KBM-7 (cell line): Measurements from ENCODE around the gene NHLH1.
"Not testable (repeated sequence)": the region's sequence is repeated elsewhere in the genome, so short reads cannot be mapped to it uniquely, and the experiment has no call there.

Source experiments
- DNase-seq: peaks from one replicate; pipeline ENCODE4 v3.0.0-alpha.2; 2015
- in situ Hi-C: fragments of 300-500 bp; cut with MboI; formaldehyde crosslinking; loops from 2 replicates; pipeline ENCODE4 v1.14.3; 2020; ENCODE audit warnings: low sequenced_read_pairs, low pct_unique_long_range_greater_than_20kb, mixed read lengths

NHLH1 gene

DNA sequence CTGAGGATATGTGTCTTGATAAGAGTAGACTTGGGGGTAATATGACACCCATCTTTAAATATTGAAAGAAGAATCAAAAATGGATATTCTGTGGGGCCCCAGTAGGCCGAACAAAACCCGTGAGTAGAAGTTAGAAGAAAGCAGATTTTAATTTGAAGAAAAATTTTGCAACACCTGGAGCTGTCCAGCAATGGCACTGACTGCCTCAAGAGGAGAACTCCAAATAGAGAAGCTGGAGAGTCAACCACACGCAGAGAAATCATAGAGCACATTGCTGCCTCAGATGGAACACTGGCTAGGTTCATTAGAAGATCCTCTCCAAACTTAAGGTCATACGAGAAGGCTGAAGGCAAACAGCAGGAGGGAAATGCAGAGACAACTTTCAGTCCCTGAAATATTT lies 6.8 kb downstream of the NHLH1 start:
- DNase-seq = no peak
- in situ Hi-C loops = no loop called here

DNA sequence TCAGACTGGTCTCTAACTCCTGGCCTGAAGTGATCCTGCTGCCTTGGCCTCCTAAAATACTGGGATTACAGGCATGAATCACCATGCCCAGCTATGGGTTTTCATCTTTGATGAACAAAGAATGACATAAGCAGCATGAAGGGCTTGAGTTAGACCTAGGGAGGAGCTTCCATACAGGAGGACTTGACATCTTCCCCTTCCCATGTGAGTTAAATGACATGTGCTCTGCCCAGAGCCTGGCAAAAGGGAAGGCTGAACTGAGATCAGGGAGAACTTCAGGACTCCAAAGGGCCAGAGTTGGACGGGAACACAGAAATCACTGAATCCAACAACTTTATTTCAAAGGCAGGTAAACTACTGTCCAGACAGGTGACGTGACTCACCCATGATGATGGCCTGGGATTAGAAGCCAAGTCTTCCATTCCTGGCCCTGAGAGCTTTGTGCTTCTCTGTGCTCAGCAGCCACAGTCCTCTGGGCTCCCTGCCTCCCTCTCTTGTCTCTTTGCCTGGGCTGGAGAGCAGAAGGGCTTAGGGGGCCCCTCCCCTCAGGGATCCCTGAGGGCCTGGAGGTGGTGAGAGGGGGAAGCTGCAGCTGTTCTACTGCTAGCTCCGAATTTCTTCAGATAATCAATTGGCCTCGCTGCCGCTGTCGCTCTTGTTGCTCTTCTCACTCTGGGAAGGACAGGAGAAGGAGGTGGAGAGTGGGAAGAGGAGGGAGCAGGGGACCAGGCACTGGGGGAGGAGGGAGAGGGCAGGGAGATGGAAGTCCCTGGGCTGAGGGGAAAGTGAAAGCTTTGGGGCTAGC lies 7.6 kb downstream of the NHLH1 start:
- in situ Hi-C loops = no loop called here
- peak; percentile 24 for DNase-seq

DNA sequence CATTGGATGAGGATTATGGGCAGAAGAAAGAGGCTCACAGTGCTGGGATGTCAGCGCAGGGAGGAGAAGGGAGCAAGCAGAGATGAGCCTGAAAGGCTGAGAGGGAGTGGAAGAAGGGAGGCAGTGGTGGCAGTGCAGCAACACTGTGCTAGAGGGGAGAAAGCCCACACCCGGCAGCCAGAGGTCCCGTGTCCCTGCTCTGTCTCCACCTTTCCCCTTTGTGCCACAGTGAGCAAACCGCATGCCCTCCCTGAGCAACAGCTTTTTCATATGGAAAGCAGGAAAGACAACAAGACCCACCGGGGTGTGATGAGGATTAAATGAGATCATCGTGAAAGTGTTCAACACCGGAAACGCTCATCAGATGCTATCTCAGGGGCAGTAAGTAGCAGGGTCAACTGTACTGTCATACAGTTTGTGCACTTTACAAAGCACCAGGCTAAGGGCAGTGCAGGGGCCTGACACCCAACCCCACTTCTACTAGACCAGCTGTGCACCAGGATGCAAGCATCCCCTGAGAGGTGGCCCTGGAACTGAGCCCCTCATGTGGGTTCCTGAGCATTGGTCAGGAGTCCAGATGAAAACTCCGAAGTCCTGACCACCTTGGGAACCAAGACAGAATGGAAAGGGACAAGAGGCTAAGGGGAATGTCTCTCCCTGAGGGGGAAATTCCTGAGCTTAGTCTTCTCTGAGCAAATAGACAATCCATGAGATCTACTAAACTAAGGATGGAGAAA lies 9.1 kb downstream of the NHLH1 start:
- no peak for DNase-seq

DNA sequence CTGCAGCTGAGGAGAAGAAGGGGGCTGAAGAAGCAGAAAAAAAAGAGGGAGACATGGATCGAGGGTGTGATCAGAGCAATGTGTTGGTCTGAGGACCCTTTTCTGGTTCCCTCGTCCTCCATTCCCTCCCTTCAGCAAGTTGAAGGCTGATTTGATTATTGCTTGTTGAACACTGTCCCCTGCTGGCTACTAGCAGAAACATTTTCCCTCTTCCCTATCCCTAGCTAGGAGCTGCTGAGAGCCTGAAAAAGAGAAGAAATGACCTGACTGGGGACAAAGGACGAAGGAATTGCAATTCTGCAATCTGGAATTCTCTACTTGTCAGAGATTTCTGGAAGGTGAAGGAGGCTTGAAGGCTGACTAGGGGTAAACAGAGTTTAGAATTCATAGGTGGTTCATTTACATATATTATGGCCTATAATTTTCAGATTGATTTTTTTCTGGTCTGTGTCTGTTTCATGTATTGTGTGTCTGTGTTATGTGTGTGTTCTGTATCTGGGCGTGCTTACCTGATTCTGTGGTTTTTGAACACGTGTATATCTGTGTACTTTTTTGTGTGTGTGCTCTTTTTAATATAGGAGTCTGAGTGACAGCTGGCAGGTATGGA lies 9.8 kb downstream of the NHLH1 start:
- DNase-seq = peak; percentile 83
- in situ Hi-C loops = no loop called here

More for the DNA sequence above, 9.1 kb downstream of the NHLH1 start:
- in situ Hi-C loops = no loop called here

DNA sequence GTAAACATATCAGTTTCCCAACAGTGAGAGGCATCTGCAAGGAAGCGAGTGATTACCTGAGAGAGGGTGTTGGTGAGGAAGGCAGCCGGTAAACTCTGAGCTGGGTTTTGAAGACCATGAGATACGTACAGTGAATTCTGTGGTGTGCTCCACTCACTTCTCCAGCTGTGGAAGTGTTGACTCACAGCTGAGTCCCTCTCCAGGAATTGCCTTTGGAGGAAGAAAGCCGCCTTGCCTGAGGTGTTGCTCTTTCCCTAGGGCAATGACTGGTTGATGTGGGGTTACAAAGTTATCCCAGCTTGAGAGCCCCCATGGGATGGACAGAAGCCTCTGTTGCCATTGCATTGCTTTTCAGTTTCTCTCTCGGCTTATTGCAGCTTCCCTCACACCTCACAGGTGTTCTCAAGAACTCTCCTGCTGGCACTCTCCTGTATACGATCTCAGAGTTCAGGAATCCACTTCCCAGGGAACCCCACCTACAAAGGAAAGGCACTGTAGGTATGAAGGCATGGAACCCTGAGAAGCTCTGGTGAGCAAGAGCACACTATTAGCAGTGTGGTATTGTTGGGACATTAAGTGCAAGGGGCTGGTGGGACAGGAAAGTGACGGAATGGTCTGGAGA lies 10.8 kb downstream of the NHLH1 start:
- no peak for DNase-seq
- in situ Hi-C loops = no loop called here

DNA sequence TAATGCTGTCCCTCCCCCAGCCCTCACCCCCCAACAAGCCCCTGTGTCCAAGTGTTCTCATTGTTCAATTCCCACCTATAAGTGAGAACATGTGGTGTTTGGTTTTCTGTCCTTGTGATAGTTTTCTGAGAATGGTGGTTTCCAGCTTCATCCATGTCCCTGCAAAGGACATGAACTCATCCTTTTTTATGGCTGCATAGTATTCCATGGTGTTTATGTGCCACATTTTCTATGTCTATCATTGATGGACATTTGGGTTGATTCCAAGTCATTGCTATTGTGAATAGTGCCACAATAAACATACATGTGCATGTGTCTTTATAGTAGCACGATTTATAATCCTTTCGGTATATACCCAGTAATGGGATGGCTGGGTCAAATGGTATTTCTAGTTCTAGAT lies 17.9 kb downstream of the NHLH1 start:
- DNase-seq, in situ Hi-C loops: not testable (repeated sequence)

DNA sequence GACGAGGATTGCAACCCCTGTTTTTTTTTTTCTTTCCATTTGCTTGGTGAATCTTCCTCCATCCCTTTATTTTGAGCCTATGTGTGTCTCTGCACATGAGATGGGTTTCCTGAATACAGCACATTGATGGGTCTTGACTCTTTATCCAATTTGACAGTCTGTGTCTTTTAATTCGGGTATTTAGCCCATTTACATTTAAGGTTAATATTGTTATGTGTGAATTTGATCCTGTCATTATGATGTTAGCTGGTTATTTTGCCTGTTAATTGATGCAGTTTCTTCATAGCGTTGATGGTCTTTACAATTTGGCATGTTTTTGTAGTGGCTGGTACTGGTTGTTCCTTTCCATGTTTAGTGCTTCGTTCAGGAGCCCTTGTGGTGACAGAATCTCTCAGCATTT lies 21.5 kb downstream of the NHLH1 start:
- in situ Hi-C loops, DNase-seq: not testable (repeated sequence)

DNA sequence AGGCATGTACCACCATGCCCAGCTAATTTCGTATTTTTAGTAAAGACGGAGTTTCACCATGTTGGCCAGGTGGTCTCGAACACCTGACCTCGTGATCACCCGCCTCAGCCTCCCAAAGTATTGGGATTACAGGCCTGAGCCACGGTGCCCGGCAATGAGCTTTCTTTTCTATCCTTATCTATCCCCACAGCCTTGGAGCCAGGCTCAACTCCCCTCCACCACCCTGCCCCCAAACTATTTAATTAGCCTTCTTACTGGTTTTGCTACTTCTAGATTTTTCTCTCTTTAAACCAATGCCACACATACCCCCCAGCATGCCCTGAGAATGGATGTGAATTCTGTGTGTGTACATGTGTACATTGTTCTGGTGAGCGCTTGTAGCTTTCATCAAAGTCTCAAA lies 27.8 kb downstream of the NHLH1 start:
- DNase-seq = no peak
- in situ Hi-C loops = no loop called here

DNA sequence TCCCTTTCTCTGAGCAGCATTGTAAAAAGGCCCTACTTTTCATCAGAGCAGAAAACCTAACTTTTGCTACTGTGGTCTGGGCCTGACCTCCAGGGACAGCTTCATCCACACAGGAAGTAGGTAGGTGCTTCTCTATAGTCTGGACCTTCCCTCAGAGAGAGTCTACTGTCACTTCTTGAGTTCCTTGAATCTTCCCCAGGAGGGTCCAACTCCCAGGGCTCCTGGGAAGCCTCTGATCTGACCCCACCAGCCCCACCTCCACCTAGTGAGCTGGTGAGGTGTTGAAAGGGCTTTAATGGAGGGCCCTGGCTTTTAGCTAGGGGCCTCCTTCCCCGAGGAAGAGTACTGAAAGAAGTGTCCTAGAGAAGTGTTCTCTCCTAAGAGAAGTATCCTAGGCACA lies 30.8 kb downstream of the NHLH1 start:
- DNase-seq = no peak
- in situ Hi-C loops = no loop called here

DNA sequence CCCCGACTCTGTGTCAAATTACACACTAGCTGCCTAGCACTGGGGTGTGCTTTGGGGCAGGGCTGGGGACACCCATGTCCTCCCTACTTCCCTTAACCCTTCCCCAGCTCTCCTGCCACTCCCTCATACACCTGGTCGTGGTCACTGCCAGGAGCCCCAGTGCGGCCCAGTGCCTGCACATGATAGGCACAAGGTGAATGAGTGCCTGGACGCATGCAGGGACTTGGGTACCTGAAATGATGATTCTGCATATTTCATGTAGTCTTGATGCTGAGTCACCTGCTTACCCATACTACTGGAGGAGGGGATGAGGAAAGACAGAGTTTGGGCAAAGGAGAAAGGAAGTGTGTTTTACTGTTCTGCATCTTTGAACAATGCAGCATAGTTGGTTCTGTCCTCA lies 32.0 kb downstream of the NHLH1 start:
- in situ Hi-C loops = no loop called here
- DNase-seq = no peak

DNA sequence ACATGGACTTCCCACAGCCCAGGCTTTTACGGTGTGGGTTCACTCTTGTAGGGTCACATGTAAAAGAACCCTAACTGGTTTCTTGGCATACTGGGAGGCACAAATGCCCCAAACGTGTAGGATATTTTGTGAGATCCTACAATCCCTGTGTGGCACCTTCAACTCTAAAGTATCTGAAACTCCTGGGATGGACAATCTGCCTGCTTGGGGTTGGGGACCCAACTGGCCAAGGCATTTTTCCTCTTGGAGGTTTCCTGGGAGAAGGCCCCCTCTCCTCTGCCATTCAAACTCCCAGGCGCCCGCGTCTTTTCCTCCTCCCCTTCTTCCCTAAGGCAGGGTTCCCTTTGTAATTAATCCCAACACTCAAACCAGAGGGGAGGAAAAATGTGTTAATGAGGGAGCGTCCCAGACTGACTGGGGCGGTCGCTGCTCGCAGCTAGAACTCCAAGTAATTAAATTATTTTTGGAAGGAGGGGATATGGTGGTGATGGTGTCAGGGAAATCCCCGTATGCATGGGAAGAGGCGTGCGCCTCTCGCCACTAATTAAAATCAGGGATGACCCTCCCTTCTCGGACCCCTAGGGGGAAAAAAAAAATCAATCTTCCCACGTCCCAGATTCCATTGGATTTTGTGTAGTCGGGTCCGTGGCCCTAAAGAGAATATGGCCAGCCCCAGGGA lies 32.8 kb downstream of the NHLH1 start:
- no peak for DNase-seq
- in situ Hi-C loops = no loop called here

DNA sequence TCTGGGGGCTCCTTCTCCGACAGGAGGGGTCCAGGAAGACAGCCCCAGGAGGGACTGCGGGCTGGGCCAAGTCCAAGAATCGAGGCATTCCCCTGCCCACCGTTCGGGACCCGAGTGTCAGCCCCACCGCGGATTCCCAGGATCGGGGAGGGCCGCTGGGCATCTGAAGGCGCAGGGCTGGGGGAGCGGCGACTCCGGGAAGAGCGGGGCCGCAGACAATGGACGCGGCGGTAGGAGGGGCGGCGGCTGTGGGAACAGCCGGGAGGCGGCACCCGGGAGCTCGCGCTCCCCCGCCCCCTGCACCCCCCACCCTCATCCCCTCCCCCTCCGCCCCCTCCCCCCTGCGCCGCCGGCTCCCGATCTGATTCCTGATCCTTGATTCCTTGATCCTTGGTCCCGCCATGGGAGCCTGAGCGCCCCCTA lies 33.4 kb downstream of the NHLH1 start, which contains the start of gene VANGL2:
VANGL2 (plus strand) TSS at position 342 of the 423 bp plus-strand sequence. CDS start 15,274 bp downstream, outside the sequence.
- in situ Hi-C loops = no loop called here
- DNase-seq = peak; percentile 73

DNA sequence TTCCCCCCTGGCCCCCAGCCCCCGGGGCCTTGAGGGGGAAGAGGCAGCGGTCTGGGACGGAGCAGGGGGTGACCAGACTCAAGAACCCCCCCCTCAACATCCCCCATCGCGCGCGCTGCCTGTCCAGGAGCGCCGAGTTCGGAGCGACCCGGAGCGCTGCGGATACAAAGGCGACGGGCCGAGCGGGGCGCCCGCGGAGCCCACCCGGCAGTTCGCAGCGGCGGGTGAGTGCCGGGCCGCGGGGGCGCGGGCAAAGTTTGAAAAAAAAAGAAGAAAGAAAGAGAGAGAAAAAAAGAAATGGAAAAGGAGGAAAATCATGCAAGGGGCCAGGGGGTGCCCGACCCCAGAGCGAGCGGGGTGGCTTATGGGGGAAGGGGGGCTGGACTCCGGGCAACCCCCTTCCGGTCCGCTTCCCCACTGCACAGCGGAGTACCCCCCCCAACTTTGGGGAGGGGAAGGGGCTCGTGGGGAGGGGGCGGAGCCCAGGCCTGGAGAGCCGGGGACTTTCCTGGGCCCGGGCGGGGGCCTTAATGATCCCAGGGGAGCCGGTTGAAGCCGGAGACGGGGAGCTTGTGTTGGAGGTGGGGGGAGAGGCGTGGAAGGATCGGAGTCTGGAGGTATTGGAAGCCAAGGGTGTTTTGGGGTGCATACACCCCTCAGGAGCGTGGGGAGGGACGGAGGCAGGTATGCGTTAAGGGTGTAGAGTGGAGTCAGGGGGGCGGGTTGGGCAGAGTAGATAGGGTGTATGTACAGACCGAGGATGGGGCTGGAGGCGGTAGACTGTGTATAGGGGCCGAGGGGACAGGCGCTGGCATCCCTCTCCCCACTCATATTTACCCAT lies 34.0 kb downstream of the NHLH1 start:
- peak; percentile 15 for DNase-seq
- in situ Hi-C loops = no loop called here

DNA sequence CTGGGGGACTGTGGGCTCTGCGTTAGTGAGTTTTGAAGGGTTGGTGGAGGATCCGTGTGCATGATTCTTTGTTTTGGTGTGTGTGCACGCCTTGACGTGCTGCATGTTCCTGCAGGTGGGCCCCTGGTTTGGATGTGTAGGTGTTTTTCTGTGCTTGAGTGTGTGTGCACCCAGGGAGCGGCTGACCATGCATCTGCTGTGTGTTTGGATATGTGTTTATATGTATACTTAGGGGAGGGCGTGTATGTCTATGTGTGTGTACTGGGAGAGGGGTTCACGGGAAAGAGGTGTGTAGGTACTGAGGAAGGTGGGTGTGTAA lies 34.6 kb downstream of the NHLH1 start:
- DNase-seq = peak; percentile 28

DNA sequence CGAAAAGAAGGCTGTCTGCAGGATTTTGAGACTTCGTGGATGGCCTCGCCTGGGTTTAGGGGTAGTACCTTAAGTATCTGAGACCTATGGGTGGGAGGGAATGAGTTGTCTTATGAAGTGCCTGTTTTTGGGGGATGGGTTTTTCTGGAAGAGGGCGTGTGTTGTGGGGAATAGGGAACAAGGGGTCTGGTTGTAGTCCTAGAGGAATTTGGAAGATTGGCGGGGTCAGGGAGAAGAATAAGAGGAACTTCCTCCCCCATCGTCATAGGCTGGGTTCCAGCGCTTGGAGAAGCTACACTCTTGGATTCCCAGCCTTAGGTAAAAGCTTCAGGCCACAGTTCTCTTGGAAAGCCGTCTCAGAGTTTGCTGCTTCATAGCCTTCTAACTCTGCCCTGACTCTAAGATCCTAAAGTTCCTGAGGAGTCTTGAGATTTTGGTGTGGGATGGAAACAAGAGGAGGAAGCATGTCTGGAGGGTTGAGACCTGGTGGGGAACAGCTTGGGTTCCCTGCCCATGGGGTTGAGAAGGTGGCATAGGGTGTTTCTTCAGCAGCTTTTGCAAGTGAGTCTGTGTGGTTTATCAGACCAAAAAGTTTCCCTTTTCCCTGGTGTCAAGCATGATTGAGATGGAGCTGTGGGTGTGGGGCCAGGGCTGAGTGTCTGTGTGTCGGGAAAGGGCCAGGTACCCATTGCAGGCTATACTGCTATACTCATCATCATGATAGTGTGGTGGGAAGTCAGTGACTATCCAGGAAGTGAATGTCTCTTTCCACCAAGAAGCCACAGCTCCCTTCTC lies 35.3 kb downstream of the NHLH1 start:
- in situ Hi-C loops = no loop called here
- DNase-seq = peak; percentile 12

More for the DNA sequence above, 34.6 kb downstream of the NHLH1 start:
- in situ Hi-C loops = no loop called here

DNA sequence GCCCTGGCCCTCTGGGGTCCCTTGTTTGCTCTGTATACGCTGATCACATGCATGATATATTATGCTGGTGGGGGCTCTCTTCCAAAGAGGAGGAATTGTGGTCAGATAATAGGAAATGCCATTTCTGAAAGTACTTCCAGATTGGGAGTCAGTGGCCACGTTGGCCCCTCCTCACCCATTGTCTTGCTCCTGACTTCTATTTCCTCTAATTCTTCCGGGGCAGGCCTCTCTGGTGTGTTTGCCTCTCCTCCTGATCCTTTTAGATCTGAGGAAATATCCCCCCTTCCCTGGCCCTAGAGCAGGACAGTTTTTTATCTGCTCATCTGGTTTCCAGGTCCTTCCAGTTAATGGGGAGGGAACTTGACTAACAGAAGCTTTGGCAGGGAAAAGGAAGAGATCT lies 36.4 kb downstream of the NHLH1 start:
- DNase-seq = peak; percentile 20
- in situ Hi-C loops = no loop called here

DNA sequence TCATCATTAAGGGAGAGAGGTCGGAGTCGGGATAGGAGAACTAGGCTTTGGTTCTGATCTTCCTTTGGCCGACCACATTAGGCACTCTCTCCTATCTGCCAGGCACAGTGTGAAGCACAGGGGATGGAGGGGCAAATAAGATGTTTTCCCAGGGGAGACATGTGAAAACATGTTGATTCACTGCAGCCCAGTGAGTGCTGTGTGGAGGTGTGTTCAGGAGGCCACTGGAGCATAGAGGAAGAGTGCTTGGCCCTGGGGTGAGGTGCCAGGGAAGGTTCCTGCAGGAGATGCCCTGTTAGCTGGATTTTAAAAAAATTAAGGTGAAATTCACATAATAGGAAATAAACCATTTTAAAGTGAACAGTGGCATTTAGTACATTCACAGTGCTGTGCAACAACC lies 37.2 kb downstream of the NHLH1 start:
- in situ Hi-C loops = no loop called here
- DNase-seq = no peak
